HEK293T (cell line): ENCODE results near the gene BUD23.

ENCODE experiments used
- CTCF ChIA-PET: fragments of 350-600 bp; formaldehyde crosslinking; extraction: SDS; loops from one replicate; lab custom pipeline; 2021; ENCODE audit warnings: antibody characterized with exemption, inconsistent platforms; lab: Yijun Ruan, JAX
- POLR2A ChIA-PET: fragments of 350-600 bp; formaldehyde crosslinking; extraction: SDS; loops from one replicate; lab custom pipeline; 2020; ENCODE audit warnings: antibody characterized with exemption, inconsistent platforms; lab: Yijun Ruan, JAX
- DNase-seq: peaks from one replicate; pipeline ENCODE4 v3.0.0; 2012; ENCODE audit warnings: mixed read lengths; ENCODE audit errors: extremely low spot score
- ARNT ChIP-seq: fragments of 450-650 bp; IDR thresholded peaks from 2 replicates; pipeline ENCODE4 v1.6.1; 2017; ENCODE audit warnings: mild to moderate bottlenecking
- BHLHE40 ChIP-seq: fragments of 450-650 bp; IDR thresholded peaks from 2 replicates; pipeline ENCODE4 v1.6.1; 2016; ENCODE audit warnings: mild to moderate bottlenecking, moderate library complexity, borderline replicate concordance
- CTBP1 ChIP-seq: fragments of 450-650 bp; IDR thresholded peaks from 2 replicates; pipeline ENCODE4 v1.6.1; 2016; ENCODE audit warnings: borderline replicate concordance
- ELF4 ChIP-seq: fragments of 450-650 bp; IDR thresholded peaks from 2 replicates; pipeline ENCODE4 v1.6.1; 2017; ENCODE audit warnings: antibody characterized with exemption
- FOXA1 ChIP-seq: fragments of 450-650 bp; IDR thresholded peaks from 2 replicates; pipeline ENCODE4 v1.6.1; 2016; ENCODE audit warnings: mild to moderate bottlenecking
- FOXK2 ChIP-seq: fragments of 450-650 bp; IDR thresholded peaks from 2 replicates; pipeline ENCODE4 v1.6.1; 2016; ENCODE audit warnings: mild to moderate bottlenecking
- FOXM1 ChIP-seq: fragments of 450-650 bp; IDR thresholded peaks from 2 replicates; pipeline ENCODE4 v1.6.1; 2017; ENCODE audit warnings: mild to moderate bottlenecking, borderline replicate concordance
- HDGF ChIP-seq: fragments of 450-650 bp; IDR thresholded peaks from 2 replicates; pipeline ENCODE4 v1.6.1; 2017; ENCODE audit warnings: antibody characterized with exemption, borderline replicate concordance
- L3MBTL2 ChIP-seq: fragments of 450-650 bp; conservative IDR thresholded peaks from 2 replicates; pipeline ENCODE4 v1.6.1; 2016; ENCODE audit warnings: mild to moderate bottlenecking
- LEF1 ChIP-seq: fragments of 450-650 bp; IDR thresholded peaks from 2 replicates; pipeline ENCODE4 v1.6.1; 2017; ENCODE audit warnings: mild to moderate bottlenecking, borderline replicate concordance
- NFRKB ChIP-seq: fragments of 450-650 bp; IDR thresholded peaks from 2 replicates; pipeline ENCODE4 v1.6.1; 2016; ENCODE audit warnings: mild to moderate bottlenecking, moderate library complexity
- SP1 ChIP-seq: fragments of 450-650 bp; IDR thresholded peaks from 2 replicates; pipeline ENCODE4 v1.6.1; 2017
- SUZ12 ChIP-seq: fragments of 450-650 bp; IDR thresholded peaks from 2 replicates; pipeline ENCODE4 v1.6.1; 2016; ENCODE audit warnings: mild to moderate bottlenecking
- TARDBP ChIP-seq: fragments of 450-650 bp; IDR thresholded peaks from 2 replicates; pipeline ENCODE4 v1.6.1; 2016
- ZNF384 ChIP-seq: fragments of 450-650 bp; IDR thresholded peaks from 2 replicates; pipeline ENCODE4 v1.6.1; 2016
- TF ChIP-seq, protein P1 (sequence below): fragments of 450-650 bp; IDR thresholded peaks from 2 replicates; pipeline ENCODE4 v1.6.1; 2016

BUD23 gene

DNA sequence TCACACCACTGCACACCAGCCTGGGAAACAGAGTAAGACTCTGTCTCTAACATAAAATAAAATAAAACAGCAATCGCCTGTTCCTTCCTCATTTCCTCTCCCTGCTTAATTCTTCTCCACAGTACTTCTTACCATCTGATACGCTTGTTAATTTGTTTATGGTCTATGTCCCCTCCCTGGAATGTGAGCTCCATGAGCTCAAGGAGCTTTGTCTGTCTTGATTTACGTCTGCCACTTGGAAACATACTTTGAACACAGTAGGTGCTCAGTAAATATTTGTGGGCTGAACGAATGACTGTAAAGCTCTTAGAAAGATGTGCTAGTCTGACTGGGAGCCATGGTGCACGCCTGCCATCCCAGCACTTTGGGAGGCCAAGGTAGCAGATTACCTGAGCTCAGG lies 45.2 kb downstream of the BUD23 start:
- no peak for DNase-seq
- CTCF ChIA-PET = interaction anchor here (0.6 to 1.5 kb wide), 6 partner anchors 9 to 122 kb away, joined by 3 to 5 read pairs (median 3); partner anchors contain the start of gene ABHD11
- POLR2A ChIA-PET = interaction anchor here (1.2 kb wide), 1 partner anchor 10 kb away, joined by 8 read pairs; the partner anchor contains the start of gene ABHD11
- TF ChIP-seq, protein P1, sequence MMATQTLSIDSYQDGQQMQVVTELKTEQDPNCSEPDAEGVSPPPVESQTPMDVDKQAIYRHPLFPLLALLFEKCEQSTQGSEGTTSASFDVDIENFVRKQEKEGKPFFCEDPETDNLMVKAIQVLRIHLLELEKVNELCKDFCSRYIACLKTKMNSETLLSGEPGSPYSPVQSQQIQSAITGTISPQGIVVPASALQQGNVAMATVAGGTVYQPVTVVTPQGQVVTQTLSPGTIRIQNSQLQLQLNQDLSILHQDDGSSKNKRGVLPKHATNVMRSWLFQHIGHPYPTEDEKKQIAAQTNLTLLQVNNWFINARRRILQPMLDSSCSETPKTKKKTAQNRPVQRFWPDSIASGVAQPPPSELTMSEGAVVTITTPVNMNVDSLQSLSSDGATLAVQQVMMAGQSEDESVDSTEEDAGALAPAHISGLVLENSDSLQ = peak; percentile 81
- TF ChIP-seq L3MBTL2 = no peak

DNA sequence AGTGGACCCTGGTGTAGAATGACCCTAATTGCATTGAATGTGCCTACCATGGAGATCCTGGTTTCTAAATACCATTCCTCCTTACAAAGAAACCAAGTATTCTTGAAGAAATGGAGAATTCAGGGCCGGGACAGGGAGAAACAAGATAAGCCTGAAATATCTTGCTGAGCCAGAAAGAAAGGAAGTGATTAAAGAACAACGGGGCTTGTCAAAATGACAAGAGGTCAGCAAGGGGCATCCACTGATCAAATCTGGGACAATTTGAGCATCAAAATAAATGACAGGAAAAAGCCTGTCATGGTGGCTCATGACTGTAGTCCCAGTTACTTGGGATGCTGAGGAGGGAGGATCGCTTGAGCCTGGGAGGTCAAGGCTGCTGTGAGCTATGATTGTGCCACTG lies 47.1 kb downstream of the BUD23 start:
- DNase-seq = no peak
- TF ChIP-seq ZNF384 (no peak), FOXA1 (no peak), LEF1 (no peak), ELF4 (no peak), FOXM1 (no peak), CTBP1 (no peak)
- ChIA-PET CTCF (no interaction called here), POLR2A (no interaction called here)

DNA sequence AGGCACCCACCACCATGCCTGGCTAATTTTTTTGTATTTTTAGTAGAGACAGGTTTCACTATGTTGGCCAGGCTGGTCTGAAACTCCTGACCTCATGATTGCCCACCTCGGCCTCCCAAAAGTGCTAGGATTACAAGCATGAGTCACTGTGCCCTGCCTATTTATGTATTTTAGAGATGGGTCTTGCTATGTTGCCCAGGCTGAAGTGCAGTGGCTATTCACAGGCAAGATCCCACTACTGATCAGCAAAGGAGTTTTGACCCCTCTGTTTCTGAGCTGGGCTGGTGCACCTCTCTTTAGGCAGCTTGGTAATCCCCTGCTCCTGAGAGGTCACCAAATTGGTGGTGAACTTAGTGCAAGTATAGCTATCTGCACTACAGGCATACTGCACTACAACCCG lies 49.0 kb downstream of the BUD23 start:
- no peak for TF ChIP-seq SP1
- TF ChIP-seq LEF1 = no peak
- no peak for TF ChIP-seq FOXK2
- no peak for TF ChIP-seq FOXA1
- no peak for TF ChIP-seq TARDBP
- no peak for TF ChIP-seq HDGF
- TF ChIP-seq, protein P1 = no peak
- TF ChIP-seq NFRKB = no peak
- TF ChIP-seq ZNF384 = no peak
- TF ChIP-seq BHLHE40 = no peak
- no peak for TF ChIP-seq FOXM1
- no peak for TF ChIP-seq L3MBTL2
- TF ChIP-seq CTBP1 = no peak
- TF ChIP-seq ELF4 = no peak
- TF ChIP-seq ARNT = no peak
- POLR2A ChIA-PET = interaction anchor here (1.5 kb wide), 1 partner anchor 13 kb away, joined by 3 read pairs; the partner anchor contains the start of gene STX1A
- no peak for DNase-seq
- CTCF ChIA-PET = interaction anchor here (4.2 kb wide), 1 partner anchor 124 kb away, joined by 21 read pairs; no protein-coding TSS in a partner anchor

DNA sequence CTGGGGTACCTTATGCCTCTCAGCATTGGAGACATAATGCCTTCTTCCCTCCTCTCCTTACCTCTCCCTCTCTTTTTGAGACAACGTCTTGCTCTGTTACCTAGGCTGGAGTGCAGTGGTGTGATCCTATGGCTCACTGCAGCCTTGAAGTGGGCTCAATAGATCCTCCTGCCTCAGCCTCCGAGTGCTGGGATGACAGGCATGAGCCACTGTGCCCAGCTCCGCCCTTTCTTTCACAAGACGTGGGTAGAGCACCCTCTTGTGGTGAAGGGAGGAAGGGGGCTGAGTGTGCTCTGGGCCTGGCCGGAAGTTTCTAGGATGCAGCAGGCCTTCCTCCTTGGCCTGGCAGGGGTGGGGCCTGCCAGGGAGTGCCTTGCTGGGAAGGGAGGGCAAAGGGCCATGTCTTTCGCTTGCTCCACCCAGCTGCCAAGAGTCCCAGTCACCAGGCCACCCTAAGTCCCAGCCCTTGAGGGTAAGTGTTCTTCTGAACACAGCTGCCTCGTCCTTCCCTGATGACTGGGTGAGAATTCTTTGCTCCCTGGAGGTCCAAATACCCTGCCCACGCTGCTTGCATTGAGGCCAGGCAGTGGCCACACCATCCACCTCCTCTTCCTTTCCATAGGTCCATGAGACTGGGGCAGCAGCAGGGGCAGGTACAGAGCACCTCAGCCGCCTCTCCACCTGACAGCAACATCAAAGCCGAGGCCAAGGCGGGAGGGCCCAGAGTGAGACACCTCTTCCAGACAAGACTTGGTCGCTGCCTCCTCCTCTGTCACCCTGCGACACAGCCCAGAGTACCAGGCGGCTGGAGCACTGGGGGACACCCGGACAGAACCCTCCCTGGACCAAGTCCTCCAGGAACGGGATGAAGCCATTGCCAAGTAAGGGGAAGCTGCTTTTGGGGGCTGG lies 51.5 kb downstream of the BUD23 start:
- TF ChIP-seq NFRKB = no peak
- TF ChIP-seq CTBP1 = no peak
- TF ChIP-seq HDGF = 0 out of 2 replicates have a peak, but pooled peaks have one; percentile 75
- TF ChIP-seq SUZ12 = no peak
- no peak for TF ChIP-seq FOXA1
- no peak for TF ChIP-seq LEF1
- TF ChIP-seq, protein P1 = peak; percentile 91
- TF ChIP-seq ELF4 = no peak
- TF ChIP-seq TARDBP = no peak
- peak; percentile 75 for DNase-seq
- ChIA-PET CTCF (interaction anchor here (0.5 to 4.2 kb wide), 15 partner anchors 9 to 295 kb away, joined by 3 to 21 read pairs (median 5); partner anchors contain the start of gene STX1A), POLR2A (interaction anchor here (0.8 to 1.6 kb wide), 4 partner anchors 12 to 122 kb away, joined by 3 to 5 read pairs (median 4); no protein-coding TSS in a partner anchor)

DNA sequence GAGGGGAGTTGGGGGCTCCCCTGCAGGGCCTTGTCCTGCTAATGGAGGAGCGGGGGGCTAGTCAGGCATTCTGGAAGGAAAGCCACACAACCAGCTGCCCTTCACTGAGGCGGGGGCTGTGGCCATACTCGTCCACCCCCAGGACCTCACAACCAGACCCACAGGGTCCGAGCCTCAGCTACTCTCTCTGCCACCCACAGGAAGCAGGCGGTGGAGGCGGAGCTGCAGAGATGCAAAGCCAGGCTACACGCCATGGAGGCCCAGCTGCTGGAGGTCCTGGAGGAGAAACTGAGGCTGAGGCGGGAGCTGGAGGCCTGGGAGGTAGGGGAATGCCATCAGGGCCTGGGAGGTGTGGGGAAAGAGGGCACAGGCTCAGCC lies 52.1 kb downstream of the BUD23 start:
- no peak for TF ChIP-seq CTBP1

DNA sequence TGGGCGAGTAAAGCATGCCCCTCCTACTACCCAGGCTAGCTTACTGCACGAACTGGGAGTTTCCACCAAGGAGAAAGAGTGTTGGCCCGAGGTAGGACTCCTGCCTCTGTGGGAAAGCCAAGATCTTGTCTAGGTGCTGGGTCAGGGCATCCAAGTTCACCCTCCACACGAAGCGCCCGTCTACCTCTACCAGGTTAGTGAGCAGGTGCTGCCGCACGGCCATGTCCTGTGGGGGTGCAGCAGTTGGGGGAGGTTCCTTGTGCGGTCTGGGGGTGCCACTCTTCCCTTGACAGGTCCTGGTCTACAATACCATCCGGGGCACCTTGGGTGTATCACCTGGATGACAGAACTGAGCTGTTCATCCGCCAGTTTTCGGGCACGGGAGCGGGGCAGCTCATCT lies 53.5 kb downstream of the BUD23 start:
- CTCF ChIA-PET = interaction anchor here (1.6 kb wide), 1 partner anchor 130 kb away, joined by 4 read pairs; no protein-coding TSS in a partner anchor

More for the DNA sequence above, 52.1 kb downstream of the BUD23 start:
- ChIA-PET POLR2A (no interaction called here), CTCF (interaction anchor here (0.7 to 4.2 kb wide), 6 partner anchors 15 to 129 kb away, joined by 3 to 21 read pairs (median 5); partner anchors contain the start of gene STX1A)
- DNase-seq = no peak

More for the DNA sequence above, 53.5 kb downstream of the BUD23 start:
- TF ChIP-seq CTBP1 = no peak
- TF ChIP-seq FOXM1 = no peak
- POLR2A ChIA-PET = interaction anchor here (1.3 kb wide), 1 partner anchor 105 kb away, joined by 3 read pairs; the partner anchor contains the start of gene METTL27
- DNase-seq = no peak
